ENCODE data around the gene PCK1.

PCK1 gene

DNA sequence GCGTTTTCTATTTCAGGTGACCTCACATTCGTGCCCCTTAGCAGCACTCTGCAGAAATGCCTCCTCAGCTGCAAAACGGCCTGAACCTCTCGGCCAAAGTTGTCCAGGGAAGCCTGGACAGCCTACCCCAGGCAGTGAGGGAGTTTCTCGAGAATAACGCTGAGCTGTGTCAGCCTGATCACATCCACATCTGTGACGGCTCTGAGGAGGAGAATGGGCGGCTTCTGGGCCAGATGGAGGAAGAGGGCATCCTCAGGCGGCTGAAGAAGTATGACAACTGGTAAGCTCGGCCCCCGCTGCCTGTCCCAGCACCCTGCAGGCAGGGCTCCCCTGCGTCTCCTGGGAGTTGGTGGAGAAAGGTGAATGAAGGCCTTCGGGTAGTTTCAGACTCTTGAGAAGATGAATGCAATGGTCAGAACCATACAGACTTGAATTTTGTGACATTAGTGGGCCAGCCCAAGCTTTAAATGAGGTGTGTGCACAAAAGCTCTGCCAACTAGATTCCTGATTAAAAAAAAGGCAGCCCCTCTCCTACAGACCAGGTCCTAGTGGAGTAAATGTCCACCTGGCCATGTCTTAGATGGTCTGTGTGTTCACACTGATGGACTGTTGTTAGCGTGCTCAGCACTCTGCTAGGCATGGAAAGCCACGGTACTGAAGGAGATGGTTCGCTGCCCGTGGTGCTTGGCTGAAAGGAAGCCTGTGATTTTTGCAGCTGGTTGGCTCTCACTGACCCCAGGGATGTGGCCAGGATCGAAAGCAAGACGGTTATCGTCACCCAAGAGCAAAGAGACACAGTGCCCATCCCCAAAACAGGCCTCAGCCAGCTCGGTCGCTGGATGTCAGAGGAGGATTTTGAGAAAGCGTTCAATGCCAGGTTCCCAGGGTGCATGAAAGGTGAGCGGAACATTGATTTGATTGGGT is 708 bp downstream of the PCK1 start:
- DNase-seq = no peak

DNA sequence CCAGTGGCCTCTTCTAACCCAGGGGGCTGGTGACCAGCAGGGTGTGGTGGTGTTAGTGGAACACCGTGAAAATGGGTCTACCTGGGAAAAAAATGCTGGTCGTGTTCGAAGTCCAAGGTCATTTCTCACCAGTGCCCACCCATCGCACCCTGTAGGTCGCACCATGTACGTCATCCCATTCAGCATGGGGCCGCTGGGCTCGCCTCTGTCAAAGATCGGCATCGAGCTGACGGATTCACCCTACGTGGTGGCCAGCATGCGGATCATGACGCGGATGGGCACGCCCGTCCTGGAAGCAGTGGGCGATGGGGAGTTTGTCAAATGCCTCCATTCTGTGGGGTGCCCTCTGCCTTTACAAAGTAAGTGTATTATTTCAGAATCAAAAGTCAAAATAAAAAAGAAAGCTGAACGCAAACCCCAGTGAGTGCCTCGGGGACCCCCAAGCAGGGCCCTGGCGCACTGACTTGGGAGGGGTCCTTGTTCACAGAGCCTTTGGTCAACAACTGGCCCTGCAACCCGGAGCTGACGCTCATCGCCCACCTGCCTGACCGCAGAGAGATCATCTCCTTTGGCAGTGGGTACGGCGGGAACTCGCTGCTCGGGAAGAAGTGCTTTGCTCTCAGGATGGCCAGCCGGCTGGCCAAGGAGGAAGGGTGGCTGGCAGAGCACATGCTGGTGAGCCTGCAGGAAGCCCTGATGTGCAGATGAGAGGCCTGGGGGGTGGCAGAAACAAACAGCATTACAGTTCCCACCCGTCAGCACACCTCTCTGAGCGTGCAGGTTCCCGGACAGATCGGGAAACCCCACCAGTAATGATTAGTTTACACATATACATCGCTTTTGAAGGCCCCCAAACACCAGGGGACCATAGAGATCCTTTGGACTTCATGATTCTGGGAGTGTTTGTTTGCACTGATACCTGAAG is 1.9 kb downstream of the PCK1 start:
- DNase-seq = no peak

DNA sequence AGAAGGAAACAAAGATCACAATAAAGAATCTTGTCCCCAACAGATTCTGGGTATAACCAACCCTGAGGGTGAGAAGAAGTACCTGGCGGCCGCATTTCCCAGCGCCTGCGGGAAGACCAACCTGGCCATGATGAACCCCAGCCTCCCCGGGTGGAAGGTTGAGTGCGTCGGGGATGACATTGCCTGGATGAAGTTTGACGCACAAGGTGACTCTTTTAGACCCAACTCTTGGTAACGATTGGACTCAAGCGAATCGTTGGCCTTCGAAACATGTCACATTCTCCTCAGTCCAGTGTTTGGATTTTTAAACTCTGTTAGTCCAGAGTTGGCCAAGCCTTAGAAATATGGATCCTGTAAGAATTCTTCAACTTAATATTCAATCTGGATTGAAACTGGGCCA is 2.6 kb downstream of the PCK1 start:
- no peak for DNase-seq

DNA sequence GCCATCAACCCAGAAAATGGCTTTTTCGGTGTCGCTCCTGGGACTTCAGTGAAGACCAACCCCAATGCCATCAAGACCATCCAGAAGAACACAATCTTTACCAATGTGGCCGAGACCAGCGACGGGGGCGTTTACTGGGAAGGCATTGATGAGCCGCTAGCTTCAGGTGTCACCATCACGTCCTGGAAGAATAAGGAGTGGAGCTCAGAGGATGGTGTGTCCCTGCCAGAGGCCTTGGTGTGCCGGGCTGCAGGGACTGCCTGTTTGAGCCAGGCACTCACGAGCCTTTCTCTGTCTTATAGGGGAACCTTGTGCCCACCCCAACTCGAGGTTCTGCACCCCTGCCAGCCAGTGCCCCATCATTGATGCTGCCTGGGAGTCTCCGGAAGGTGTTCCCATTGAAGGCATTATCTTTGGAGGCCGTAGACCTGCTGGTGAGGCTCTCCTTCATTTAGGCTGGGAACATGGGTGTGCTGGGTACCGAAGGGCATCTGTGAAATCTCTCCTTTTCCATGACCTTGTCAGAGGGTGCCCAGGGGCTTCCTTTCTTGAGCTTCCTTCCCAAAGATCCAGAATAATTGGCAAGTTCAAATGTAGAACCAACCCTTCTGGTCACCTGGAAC is 3.4 kb downstream of the PCK1 start:
- DNase-seq = no peak

DNA sequence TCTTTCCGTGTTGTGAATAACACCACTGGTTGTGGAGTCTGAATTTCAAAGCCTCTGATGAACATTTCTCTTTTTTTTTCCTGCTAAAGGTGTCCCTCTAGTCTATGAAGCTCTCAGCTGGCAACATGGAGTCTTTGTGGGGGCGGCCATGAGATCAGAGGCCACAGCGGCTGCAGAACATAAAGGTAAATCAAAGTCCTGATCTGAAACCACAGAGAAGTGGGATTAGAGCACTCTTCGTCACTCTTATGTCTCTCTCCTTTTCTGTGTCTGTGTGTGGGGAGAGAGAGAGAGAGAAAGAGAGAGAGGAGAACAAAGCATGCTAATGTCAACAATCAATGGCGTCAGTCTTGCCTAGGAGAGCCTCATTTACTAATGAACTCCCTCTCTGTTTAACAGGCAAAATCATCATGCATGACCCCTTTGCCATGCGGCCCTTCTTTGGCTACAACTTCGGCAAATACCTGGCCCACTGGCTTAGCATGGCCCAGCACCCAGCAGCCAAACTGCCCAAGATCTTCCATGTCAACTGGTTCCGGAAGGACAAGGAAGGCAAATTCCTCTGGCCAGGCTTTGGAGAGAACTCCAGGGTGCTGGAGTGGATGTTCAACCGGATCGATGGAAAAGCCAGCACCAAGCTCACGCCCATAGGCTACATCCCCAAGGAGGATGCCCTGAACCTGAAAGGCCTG is 4.2 kb downstream of the PCK1 start:
- DNase-seq = no peak

DNA sequence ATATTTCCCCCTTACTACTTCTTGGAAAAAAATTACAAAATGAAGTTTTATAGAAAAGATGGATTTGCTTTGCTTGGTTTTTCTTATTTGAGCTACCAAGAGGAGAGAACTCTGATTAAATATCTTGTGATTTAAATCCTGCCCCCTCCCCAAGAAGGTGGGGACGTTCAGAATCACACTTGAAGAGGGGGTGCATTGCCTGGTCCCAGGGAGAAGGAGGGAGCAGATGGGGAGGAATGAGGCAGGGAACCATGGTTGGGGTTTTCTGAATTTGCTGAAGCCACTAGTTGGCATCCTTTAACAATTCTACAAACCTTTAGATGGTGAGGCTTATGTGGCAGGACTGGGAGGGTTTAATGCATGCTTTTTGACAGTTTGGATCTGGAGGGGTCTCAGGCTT is 5.5 kb downstream of the PCK1 start:
- no peak for DNase-seq

DNA sequence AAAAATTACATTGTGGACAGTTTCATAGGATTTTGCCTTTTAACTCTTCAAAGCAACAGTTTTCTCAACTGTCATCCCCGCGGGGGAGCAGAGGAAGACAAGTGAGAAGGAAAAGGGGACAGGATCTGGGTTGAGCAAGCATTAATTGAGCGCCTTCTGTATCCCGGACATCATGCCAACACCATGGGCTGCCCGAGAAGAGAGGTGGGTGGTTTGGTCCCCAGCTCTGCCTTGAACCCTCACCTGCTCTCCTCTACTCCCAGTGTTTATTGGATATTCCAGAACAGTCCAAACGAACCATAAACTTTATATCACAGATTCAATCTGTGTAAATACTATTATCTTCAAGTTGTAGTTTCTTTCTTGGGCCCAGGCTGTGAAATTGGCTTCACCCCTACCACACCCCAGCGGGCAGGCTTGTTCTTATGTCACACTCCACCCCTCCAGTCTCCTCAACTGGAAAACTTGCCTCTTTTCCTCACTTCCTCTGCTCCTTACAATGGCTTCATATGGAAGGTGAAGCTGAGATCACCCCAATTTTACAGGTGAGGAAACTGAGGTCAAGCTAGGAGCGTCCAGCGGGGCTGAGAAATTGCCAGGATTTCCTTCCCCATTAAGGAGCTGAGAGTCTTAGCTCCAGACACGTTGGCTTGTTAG is 6.0 kb downstream of the PCK1 start:
- DNase-seq = no peak

DNA sequence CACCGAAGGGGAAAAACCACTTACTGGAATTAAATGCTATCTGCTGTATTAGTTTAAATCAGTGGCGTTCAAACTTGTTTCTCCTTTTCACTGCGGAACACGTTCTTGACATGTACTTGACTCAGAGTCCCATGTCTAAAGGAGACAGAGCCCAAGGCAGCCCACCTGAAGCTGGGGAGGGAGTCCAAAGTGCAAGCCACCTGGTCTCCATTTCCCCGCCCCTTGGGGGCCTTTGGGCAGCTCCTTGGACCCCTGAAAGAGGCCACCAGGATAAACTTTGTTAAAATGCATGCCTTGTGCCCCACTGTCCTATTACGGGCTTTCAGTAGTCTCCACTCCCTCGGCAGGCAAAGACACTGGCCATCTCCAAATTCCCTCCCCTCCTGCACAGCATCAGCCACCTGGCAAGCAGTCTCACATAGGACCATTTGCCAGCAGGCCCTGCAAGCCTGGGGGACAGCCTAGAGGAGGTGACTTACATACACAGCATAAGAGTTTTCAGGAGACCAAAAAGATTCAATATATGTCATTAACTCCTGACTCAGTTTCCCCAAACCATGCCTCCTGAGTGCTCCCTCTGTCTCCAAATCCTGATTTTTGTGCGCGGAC is 6.7 kb downstream of the PCK1 start:
- DNase-seq = no peak

DNA sequence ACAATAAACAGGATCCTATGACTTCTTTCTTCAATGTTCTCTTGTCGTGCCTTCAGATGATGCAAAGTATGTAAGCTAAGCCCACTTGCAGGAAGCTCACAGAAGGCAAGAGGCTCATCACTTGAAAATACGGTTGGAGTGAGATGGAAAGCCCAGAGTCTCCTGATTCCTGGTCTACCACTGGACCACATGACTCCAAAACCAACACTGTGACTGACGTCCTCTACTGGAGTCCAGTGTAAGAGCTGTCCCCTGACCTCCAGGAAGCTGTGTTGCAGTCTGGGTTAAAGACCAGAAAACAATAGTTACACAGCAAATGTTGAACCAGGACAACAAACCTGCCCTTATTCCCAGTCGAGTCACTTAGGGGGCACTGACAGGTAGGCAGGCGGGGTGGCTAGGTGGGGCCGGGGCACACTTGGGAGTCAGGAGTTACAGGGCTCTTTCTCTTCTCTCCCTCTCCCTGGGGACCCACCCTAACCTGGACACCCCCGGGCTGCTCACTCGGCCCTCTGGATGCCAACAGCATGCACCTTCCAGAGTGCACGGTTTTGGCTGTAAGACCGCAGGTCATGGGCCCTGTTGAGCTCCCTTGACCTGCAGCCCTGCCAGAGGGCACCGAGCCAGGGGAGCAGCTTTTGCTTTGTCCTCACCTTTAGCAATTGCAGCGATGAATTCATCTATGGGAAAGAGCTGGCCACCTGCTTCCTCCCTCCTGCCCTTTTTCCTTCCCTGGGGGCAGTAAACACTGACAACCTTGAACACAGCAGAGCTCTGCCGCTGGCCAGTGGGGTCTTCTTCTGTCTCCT is 7.4 kb downstream of the PCK1 start:
- DNase-seq = no peak

DNA sequence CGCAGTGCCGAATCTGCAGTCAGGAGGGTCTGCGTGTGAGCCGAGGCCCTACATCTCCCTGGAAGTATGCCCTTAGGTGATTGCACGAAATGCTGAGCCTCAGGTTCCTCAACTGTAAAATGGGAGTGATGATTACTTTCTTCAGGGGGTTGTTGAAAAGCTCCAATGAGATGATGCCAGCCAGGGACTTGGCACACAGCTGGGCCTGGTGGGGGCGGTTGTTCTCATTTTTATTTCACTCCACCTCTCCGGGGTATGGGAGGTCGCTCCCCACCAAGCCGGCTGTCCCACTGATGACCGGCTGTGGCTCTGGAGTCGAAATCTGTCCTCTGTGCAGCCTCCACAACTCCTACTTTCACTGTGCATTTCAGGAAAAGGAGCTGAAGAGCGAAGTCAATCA is 8.1 kb downstream of the PCK1 start:
- no peak for DNase-seq

DNA sequence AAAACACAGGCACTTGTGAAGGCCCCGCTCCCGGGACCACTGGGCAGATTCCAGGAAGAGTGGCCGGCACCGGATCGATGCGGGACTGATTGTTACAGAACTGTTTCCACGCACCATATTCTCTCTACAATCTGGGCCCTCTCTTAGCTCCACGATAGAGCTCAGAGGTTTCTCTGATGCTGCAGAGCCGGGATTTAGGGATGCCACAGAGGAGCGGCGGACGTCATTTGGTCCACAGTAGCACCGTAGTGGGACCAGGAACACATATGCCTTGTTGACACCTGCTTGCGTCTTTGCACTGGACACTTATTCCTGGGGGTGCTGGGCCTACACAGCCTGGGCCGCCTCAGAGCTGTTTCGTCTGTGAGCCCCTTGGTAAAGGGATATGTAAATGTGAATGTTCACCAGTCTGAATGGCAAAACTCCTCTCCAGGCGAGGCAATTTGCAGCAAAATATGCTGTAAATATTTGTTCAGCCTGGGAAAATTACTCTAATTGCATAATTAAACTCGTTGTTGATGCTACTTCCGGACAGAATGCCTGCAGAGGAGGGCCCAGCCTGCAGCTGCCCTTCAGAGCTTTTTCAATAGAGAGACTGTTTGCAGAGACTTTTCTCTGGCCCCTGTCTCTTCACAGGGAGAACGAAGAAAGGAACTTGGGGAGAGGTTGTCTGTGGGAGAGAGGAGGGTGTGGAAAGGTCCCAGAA is 9.4 kb downstream of the PCK1 start:
- no peak for DNase-seq

DNA sequence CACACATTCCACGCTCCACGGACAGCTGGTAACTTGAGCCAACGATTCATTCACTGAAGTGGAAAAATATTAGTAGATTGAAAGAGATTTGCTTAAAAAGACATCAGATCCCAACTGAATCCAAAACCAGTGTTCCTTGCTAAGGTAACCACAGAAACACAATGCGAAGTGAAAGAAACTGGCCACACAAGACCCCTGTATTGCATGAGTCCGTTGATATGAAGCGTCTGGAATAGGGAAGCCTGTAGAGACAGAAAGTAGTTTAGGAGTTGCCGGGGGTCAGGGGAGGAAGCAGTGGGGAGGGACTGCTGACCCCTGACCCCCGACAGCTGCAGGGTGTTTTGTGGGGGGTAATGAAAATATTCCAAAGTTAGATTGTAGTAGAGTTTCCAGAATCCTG is 10.0 kb downstream of the PCK1 start:
- DNase-seq = no peak

DNA sequence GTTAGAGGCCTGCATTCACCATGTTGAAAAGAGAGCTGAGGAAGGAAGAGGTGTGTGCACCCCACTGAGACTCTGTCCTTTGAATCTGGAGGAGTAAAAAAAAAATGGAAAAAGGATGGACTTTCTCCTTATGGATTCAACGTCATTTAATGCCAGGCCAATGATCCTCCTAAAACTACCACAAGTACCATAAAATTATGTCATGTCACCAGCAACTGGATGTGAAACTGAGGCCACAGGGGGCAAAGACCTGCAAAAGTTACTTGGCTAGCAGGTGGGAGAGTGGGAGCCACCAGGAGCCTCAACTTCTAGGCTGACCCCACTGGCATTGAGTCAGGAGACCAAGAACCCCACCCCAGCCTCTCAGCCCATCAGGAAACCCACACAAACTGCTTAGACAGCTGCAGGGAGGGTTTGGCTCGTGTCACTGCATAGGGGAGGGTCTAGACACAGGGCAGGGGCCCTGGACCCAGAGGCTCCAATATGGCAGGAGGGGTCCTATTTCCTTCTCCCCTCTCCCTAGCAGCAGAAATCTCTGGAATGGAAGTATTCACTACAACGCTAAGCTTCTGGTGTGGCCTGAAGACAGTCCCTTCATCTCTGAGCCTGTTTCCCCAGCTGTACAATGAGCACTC is 11.0 kb downstream of the PCK1 start:
- DNase-seq = no peak

DNA sequence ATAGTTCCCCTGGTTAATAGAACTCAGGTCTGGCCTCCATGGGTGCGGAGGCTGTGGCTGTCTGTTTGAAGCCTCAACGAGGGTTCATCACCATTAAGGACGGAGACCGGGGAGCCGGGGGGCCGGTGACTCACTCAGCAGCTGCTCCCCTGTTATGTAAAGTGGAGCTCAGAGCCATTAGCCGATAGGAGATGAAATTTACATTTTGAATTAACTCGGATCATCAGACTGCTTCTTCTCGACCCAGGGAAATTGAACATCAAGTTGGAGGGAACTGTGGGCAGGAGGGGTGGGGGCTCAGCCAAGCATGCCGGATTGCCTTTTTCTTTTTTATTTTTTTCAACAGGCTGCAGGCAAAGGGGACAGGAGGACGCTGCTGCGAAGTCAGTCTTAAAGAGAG is 12.3 kb downstream of the PCK1 start:
- DNase-seq = no peak

DNA sequence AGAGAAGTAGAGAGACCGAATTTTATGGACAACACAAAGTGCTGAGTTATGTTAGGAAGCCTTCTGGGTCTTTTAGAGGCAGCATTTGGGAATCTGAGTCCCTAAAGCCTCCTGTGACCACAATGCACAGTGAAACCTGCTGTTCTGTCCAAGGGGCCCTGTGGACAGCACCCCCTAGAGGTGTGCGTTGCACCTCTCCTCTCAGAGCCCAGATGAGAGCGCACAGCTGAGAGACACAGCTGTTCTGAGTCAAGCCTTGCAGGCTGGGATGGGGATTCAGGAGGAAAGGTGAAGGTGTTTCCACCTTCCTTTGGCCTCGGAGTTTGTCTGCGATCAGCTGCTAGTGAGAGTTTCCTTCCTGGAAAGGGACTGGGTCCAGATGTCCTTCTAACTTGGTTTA is 13.0 kb downstream of the PCK1 start:
- DNase-seq = peak in 1 of 2 donors; percentile 2

DNA sequence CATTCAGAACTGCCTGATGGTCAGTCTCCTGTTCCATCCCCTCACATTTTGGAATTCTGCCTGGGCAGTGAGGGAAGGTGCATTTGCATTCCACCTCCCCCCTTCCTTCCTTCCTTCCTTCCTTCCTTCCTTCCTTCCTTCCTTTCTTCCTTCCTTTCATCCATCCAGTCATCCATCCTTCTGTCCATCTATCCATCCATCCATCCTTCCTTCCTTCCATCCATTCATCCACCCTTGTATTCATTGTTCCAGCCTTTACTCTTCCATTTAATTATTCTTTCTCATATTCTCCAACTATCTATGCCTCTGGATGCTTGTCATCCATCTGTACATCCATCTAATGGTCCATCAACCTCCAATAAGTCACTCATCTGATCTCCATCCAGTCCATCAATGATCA is 14.0 kb downstream of the PCK1 start:
- no peak for DNase-seq

DNA sequence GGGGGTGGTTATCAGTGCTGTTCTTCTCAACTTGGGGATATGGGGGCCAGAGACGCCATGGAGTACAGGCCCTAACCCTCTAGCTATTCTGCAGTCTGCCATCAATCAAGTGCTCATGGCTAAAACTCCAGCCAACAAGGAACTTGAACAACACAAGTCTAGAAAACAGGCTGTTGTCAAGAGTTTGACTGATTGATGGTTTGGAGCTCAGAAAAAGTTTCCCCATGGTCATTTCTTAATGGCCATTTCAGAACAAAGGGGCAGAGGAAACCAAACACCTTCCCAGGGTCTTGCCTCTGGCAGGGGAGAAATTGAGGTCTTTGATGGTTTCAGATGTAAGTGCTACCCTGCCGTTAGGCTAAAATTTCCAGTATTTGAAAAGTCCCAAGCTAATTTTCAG is 15.1 kb downstream of the PCK1 start:
- DNase-seq = no peak

DNA sequence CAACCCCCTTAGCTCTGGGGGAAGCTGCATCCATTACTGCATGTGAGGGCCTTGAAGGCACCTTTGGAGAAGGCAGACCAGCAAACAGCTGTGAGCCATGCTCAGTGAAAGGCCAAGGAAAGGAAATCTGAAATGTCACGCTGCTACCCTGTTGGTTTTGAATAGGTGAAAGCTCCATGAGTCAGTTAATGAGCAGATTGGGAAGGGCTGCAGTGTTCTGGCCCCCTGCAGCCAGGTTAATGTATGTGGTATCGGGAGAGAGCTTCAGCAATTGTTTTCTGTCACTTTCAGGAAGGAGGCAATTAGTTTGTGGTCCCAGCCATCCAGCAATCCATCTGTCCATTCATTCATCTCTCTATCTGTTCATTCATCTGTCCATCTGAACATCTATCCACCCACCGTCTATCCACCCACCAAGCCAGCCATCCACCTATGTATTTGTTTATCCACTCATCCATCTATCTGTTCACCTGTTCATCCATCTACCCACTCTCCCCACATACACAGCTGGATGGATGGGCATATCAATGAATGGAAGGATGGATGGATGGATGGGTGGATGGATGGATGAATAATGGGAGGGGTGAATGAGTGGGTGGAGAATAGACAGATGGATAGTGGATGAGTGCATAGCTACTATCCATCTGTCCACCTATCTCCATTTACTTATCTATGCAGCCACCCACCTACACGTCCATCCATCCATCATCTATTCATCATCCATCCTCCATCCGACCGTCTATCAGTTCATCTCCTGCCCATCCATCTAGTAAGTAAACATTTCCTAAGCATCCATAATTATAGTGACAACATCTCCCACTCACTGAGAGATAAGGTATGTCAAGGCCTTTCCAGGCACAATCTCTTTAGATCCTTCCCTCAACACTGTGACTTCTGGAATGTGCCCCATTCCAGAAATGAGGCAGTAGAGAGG is 16.0 kb downstream of the PCK1 start:
- DNase-seq = no peak
